HG02885 (cell line): Measurements from ENCODE around the gene GRIA3.
"Not testable (repeated sequence)": the region's sequence is repeated elsewhere in the genome, so short reads cannot be mapped to it uniquely, and the experiment has no call there.

ENCODE experiments used
- ATAC-seq: cut with Tn5 transposase; IDR thresholded peaks from one replicate; pipeline ENCODE4 v1.9.1; 2021; ENCODE audit warnings: mild to moderate bottlenecking; ENCODE audit not compliant: unreplicated experiment, poor library complexity

The GRIA3 gene

DNA sequence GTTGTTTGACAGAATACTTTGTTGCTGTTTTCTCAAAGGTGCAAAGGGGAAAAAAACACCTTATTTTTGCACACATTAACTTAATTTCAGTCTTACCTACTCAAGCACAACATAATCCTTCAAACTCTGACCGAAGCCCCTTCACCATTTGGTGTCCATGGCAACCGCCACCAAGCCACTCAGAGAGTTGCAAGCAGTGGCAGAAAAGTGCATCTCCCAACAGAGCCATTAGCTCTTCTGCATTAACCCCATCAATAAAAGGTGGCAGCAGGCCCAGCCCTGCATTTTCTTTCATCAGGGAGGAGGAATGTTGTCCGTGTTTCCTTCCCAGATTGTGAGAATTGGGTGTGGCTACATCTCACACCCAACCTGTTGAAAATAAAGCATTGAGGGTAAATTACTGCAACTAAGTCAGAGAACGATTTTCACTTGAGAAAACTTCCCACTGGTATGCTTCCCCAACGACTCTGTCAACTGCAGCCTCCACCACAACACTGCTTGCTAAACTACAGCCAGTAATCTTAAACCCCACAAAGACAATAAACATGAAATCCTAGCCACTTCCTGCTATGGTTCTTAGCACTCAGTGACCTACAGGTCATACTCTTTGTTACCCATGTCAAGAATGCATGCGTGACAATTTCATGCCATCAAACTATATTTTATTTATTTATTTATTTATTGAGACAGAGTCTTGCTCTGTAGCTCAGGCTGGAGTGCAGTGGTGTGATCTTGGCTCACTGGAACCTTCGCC, 154.0 kb downstream of the GRIA3 start:
- no peak for ATAC-seq

DNA sequence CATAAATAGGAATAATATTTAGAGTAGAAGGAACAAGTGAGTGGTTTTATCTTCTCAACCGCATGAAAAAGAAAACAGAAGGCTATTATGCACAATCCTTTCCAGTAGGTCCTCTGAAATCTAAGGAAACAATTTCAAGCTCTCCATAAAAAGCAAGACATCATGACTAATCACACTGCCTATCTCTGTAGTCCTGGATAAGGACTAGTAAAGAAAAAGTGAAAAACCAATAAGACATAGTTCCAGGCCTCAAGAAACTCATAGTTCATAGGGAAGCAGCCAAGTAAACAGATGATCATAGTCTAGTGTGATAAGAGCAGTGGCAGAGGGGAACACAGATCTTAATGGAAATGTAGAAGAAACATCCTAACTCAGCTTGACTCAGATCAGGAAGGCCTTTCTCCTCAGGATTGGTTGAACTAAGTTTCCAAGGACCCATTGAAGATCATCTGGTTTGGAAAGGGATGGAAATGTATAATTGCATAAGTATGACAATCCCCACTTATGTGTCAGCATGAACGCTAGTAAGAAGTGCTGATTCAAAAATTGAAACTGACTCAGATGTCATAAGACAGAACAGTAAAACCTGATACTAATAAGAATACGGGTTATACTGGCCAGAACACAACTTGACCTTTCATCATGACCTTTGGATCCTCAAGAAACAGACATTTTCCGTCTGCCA, 155.3 kb downstream of the GRIA3 start:
- peak; percentile 73 for ATAC-seq

DNA sequence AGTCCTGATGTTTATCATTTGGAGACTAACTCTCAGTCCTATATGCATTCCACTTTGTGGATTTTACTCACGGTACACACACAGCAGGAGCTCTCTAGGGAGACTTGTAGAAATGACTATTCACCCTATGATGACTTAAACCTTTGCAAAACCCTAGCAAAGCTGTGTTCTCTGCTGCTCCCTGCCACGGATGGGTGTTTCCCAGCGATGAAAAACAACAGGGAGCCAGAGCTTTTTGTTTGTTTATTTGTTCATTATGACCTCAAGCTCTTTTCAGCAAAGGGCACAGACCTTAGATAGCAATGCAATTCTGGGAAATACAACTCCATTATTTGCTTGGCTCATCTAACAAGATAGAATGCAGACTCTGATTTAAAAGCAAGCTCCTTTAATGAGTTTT, 156.6 kb downstream of the GRIA3 start:
- ATAC-seq = peak; percentile 54

DNA sequence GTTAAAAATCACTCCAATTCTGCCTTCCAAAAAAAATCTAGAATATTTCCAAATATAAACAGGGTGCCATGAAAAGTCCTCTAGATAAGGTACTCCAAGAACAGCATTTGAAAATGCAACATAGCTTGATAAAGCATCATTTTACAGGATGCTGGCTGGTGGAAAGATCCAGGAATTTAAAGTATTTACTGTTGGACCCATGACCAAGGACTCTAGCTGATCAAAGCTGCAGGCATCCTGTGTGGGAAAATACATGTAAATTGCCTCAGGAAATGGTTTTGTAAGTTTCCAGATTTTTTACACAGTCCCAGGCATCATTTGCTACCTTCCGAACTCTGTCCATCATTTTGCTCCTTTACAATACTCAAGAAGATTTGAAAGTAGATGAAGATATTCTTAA, 164.4 kb downstream of the GRIA3 start:
- no peak for ATAC-seq

DNA sequence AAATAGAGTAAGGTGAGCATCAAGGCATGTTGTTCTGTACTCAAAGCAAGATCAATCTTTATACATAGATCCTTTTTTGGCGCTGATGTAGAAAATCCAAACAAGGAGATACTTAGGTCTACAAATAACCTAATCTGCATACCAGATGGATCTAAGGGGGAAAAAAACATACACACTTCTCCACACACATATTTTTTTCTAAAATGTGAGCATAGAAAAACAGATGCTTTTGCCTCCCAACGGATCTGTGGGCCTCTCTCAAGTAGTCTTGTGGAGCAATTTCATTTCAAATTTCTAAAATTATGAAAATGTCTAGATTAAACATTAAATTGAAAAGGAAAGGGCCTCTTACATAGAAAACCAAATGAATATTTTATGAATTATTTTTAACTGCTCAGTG, 166.1 kb downstream of the GRIA3 start:
- ATAC-seq = no peak

DNA sequence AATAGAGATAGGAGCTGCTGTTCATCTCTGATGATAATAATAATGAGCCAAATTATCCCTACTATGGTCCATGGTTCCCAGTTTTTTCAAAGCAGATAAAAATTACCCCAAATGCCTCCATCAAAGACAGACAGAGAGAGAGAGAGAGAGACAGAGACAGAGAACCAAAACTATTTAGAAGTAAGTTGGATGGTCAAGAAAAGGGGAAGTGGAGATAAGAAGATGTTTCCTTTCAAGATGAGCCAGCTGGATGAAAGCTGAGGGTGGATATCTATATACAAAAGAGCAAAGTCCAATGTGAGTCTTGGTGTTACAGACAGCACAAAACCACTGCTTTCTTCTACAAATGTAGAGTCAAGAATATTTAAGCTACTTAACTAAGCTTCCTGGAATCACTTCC, 173.9 kb downstream of the GRIA3 start:
- peak; percentile 95 for ATAC-seq

DNA sequence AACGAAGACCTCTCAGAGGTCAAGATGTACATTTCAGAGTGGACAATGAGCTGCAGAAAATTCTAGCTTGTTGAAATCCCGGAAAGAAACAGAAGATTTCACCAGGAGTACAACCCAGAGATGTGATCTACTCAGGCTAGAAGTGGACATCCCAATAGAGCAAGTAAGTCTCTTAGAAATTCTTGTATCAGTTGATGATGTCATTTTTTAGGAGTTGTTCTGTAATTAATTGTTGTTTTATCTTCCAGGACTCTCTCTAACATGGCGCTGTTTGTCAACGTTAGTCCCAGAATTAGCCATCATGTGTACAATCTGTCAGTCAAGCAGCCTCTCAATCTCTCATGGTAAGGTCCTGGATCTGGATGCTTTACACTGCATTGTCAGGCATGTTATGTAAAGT, 174.4 kb downstream of the GRIA3 start:
- no peak for ATAC-seq

DNA sequence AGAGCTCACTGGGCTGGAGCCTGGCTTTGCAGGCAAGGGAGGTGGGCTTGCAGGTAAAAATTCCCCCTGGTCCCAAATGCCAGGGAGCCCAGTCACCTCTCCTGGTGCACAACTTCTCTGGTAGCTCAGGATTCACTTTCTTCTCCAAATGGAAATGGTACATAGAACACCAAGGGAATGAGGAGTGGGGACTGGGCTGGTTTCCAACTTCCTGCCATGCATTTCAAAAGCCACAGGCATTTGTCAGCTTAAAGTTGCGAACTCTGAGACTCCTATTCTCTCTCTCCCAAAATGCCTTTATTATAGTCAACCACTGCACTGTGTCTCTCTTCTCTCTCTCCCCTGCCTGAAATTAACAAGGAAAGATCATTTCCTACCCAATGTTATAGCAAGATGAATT, 177.3 kb downstream of the GRIA3 start:
- ATAC-seq = no peak

DNA sequence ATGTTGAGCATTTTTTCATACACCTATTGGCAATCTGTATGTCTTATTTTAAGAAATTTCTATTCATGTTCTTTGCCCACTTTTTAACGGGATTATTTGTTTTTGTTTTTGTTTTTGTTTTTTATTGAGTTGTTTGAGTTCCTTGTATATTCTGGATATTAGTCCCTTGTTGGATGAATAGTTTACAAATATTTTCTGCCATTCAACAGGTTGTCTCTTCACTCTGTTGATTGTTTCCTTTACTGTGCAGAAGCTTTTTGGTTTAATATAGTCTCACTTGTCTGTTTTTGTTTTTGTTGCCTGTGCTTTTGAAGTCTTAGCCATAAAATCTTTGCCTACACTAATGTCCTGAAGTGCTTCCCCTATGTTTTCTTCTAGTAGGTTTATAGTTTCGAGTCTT, 202.1 kb downstream of the GRIA3 start:
- ATAC-seq = not testable (repeated sequence)

DNA sequence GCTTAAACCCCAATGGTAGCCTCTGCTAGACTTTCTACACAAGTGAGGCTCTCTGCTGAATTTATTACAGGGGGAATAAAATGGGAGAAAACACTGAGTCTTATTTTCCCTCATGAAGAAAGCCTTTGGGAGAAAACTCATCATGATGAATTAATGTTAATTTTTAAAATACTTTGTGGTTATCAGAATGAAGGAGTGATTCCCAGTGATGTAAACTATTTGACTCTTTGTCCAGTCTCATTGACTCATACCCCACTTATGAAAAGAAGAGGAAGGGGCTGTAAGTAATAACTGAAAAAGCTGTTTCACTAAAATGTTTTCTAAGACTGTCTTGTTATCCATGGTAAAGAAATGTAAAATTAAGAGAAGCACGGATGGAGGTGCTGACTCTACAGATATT, 208.8 kb downstream of the GRIA3 start:
- no peak for ATAC-seq

DNA sequence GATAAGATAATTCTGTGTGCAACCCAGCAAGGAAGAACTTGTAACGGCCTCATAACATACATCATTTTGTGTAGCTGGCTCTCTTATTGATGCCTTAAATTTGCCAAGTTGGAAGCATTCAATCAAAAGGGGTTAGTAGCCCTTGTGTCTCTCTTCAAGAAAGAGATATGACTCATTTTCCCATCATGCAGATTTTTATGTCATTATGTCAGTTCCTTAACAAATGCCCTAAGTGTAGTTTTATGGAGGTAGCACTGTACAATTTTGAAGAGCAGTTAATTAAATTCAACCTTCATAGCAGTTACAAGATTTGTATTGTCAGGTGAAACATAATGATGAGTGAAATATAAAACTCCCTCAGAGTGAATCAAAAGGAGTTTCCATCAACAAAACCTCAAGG, 215.6 kb downstream of the GRIA3 start:
- no peak for ATAC-seq

DNA sequence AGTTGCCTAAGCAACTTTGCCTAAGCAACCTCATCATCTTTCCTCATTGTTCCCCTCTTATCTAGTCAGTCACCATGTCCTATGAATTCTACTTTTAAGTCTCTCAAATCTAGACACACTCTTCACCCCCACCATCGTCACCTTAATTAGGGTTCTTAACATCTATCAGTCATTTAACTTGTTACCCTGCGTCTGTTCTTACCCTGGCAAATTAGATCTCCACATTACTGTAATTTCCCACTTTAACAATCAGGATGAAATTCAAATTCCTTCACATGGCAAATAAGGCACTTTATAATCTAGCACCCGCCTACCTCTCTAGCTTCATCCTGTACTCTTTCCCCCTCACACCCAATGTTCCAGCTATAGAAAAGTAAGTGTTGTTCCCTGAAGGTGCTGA, 221.2 kb downstream of the GRIA3 start:
- ATAC-seq = no peak

DNA sequence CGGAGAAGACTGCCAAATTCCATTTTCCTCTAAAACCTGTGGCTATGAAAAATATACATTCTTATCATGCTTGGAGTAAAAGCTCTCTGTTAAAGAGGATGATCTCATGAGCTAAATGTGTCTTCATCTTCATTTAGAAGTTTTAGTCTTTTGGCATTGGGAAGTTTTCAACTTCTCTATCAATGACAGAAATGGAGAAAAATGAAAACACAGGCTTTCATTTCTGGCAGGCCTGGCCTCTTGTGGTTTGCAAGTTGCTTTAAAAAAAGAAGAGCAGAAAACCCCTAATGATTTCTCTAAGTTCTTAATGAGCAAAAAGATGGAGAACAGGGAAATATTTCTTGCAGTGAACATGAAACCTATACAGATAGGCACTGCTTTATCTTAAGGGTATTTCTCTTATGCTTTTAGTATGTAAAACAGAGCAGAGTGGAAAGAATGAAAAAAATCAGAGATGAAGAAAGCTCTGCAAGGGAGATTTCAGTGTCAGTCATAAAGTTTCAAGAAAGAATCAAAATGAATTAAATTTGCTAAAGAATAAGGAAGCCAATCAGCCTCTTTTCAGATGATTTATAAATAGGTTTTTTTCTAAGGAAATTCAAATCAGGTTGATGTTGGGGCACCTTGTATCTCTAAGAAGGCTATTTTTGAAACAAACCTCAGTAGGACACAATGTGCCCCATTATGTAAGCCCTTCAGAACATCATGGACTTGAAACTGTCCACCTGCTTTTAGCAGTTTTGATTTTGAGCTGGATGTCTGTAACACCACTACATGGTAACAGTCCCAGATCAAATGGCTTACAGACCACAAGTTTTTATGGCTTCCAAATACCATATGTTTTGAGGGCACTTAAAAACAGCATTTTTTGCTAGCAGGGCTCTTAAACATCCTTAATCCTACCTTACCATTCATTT, 225.0 kb downstream of the GRIA3 start:
- ATAC-seq = peak; percentile 45

DNA sequence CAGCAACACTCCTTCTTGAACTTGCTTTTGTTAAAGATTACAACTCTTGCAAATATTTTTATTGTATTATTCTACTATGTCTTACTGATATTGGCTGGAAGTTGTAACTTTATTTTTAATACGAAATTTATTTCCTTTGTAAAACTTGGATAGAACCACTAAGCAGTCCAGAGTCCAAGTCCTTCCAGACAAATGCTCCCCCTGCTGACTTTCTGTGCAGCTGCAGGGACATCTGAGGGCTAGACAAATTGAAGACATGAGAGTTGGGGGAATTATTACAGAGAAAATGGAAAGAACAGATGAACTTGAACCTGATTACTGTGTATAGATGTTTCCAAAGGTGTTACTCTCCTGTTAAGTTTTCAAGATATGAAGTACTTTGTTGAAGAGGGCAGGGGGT, 238.8 kb downstream of the GRIA3 start:
- no peak for ATAC-seq

DNA sequence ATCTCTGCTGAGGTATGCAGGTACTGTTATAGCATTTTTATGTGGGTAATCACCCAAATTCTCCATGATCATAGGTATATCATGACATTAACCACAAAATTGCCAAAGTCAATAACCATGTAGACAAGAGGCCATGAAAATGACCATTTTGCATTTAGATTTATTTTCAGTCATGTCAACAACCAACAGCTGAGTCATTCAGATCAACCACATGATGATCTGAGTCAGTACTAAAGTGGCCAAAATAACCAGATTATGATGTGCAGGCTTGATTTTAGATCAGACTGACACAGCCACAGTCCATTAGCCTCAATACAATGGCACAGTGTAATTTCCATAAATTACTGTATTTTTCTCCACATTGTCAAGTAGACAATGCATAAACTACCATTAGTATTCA, 240.5 kb downstream of the GRIA3 start:
- ATAC-seq = peak; percentile 92

DNA sequence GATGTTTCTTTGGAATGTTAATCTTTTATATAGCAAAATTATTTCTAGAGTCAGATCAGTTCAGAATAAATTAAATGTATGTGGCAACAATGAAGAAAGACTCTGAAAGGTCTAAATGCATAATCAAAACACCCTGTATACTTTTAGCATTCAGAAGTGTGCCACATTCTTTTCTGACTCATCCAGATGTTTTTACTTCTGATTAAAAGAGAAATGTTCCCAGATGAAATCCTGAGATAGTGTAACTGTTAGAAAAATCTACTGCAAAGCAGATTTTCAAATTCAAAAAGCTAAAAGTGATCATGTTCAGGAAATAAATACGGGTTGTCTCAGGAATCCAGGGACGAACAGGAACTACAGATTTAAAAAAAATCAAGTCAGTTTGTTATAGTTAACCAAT, 241.4 kb downstream of the GRIA3 start:
- no peak for ATAC-seq

DNA sequence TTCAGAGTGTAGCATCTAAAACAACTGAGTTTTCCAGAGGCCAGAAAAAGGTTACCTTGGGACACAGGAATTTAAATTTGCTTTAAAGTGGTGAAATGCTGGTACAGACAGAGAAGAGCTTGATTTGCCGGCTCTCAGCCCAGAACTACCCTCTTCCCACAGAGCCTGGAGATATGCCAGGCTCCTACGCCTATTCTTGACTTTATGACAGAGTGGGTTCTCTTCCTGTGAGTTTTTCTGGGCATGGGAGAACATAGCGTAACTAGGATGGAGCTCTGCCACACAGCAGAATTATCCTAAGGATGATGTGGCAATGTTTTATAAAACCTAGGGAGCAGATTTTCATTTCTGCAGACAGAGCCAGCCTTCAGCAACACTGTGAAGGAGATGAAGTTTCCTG, 241.8 kb downstream of the GRIA3 start:
- no peak for ATAC-seq

DNA sequence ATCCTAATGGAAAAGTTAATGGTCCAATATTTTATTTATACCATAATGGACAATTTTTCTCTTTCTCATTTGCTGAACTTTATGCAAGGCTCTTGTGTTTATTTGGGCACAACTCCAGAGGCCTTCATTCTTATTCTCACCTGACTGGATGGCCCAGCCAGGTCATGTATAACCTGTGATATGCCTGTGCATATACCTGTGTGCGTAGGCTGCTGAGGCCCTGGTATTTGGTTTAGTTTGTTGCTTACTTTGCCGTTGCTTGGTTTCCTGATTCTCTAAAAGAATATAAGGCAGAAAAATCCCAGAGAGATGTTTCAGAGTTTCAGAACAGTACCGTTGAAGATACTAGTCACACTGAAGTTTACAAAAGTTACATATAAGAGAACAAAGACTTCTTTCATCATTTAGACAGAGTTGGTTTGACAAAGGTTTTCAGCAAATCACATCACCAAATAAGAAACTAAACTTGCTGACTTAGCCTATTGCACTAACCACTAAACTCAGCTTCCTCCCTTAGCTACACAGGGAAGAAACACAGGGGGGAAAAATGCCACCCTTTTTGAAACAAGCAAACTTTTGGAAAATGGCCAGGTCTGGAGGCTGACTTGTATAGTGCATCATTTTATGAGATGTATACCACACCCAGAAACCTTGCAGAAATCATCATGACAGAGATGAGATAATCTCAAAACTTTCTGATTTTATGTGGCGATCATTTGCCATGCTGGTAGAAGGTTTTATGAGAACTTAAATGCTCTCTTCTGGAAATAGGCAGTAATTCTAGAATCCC, 248.5 kb downstream of the GRIA3 start:
- ATAC-seq = no peak

DNA sequence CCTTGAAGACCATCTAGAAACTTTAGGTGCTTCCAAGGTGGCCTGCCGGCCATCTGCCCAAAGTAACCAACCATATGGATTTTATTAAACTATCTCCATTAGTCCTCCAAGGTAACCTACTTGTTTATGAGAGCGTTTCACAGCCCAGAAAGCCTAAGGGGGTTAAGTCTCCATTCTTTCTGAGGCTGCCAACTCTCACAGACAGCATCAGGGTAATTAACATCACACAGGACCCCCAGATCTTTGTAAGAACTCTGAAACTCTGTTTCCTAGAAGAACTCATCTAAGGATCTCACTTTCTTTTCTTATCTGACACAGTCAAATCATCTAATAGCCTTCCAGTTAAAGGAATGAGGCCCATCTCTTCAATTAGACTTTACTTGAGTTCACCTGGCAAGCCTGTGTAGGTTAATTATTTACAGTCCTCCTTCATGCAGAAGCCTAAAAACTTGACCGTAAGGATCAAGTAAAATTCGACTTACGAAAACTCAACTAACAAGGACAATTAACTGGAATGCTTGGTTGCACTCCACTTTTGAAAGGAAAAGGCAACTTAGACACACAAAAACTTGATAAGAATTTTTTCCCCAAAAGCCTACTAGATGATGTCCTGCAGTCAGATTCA, 252.5 kb downstream of the GRIA3 start:
- no peak for ATAC-seq

DNA sequence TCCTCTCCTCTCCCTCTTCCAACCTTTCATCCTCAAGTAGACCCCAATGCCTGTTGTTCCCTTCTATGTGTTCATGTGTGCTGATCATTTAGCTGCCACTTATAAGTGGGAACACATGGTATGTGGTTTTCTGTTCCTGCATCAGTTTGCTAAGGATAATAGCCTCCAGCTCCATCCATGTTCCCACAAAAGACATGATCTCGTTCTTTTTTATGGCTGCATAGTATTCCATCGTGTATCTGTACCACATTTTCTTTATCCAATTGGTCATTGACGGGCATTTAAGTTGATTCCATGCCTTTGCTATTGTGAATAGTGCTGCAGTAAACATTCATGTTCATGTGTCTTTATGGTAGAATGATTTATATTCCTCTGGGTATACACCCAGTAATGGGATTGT, 255.8 kb downstream of the GRIA3 start:
- ATAC-seq = not testable (repeated sequence)
